ENCODE measurements around the gene CHD3.
"Not testable (repeated sequence)": the region's sequence is repeated elsewhere in the genome, so short reads cannot be mapped to it uniquely, and the experiment has no call there.

CHD3 gene

DNA sequence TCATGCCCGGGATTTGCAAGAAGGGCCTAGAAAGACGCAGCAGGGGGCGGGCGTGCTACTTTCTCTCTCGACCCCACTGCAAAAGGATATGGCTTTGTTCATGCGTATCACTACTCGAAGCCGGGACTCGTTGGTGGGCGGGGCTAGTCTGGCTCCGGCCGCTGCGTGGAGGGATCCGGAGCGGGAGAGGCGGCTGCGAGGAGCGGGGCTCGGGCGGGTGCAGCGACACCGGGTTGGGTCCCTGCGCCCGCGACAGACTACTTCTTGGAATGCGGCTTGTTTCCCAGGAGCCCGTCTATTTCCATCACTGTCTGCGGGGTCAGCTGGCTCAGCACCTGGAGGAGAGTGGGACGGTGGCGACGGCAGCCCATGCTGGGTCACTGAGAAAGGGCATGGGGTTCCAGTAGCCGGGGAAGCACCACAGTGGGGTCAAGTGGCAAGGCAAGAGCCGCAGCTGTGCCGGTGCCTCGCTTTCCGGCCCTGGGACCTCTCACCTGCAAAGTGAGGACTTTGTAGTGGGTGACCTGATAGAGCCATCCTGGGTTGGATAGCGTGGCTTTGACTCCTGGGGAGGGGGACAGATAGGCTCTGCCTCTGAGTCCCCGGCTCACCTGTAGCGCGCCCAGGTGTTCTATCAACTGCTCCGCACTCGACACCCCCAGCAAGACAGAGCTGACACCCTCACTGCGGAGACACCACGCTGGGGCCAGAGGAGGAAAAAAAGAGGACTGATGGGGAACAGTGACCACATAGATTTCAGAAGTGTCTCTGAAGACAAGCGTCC lies 34.4 kb downstream of the CHD3 start:
- no peak for DNase-seq (ENCODE audit: low read depth, low spot score)
- no peak overlapping the region for H3K27ac ChIP-seq

DNA sequence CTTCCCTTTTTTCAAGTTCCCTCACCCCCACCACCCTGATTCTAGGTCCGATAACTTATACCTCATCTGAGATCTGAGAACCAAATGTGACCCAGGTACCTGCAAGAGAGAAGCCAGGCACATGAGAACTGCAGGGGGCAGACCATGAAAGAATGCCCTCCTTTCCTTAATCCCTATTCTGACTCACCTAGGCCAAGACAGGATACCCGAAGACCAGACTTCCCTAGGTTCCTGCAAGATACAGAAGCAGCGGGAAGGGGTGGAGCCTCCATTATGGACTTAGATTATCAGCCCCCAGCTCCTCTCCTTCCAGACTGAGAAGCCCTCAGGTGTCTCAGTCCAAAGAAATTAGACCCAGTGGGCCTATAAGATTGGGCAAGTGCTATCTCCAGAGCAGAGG lies 39.0 kb downstream of the CHD3 start:
- H3K27ac ChIP-seq: no peak overlapping the region
- no peak for DNase-seq (ENCODE audit: low read depth, low spot score)

DNA sequence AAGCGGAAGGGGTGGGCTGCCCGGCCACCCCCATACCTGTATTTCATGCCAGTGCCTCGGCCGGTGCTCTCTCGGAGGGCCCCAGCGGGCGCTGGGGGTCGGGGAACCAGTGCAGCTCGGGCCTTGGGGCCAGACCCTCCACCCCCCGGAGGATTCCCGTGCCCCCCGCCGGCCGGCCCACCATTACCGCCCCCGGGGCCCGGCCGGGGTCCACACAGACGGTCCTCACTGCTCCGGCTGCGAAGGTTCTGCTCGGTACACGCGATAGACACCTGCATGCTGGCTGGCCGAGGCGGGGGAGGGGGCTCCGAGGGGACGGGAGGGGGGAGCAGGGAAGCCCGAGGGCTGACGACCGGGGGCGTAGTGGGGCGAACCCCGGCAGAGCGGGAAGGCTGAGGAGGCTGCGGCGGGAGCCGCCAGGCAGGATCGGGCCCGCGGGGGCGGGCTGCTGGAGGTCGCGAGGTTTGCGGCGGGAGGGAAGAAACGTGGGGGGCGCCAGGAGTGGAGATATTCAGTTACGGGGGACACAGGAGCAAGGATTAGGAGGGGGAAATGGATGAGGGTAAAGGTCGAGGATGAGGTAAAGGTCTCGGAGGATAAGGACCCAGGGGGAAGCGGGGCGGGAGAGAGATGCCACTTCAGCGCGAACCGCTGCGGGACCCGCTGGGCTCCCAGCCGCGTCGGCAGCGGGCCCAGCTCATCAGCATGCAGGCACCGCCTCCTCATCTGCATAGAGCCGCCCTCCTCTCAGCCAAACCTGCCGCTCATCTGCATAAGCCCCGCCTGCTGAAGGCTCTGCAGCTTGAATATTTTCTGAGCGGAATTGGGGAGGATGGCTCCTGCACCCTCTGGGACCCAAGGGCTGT lies 40.8 kb downstream of the CHD3 start, which contains the start of gene KCNAB3:
TSS of gene KCNAB3 (minus strand) at position 699 of the 866 bp plus-strand sequence. CDS start at position 278, 421 bp downstream.
- DNase-seq (ENCODE audit: low read depth, low spot score): no peak
- no peak within 1 kb of the TSS for H3K27ac ChIP-seq

DNA sequence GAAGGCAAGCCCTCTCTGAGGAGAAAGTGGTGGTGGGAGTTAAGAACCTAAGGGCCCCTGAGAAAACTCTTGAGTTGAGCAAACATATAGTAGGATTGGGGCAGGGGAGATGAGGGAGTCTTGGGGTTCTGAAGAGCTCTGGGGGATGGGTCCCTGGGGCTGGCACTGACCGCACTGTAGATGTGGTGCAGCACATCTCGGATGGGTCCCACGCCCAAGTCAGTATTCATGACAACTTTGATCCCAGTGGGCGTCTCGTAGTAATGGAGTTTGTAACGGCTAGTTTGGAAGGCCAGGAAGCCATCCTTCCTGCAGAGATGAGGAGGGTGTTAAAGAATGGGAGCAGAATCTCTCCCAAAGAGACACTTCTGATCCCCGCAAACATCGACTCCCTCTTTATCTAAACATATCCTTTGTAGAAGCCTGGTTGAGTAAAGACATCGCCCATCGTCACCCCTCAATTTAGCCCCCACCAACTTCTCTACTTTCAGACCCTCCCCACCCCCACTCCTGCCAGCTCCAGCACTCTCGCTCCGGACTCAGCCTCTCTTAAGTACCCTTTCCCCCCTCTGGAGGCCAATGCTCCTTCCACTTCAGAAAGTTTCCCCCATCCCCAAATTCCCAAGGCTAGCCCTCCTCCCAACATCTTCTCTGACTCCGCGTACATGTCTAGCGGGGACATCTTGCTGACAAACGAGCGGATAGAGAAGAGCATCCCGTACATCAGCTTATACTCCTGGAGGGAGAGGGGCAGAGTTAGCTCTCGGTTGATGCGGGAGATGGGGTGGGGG lies 42.4 kb downstream of the CHD3 start:
- DNase-seq (ENCODE audit: low read depth, low spot score): no peak

DNA sequence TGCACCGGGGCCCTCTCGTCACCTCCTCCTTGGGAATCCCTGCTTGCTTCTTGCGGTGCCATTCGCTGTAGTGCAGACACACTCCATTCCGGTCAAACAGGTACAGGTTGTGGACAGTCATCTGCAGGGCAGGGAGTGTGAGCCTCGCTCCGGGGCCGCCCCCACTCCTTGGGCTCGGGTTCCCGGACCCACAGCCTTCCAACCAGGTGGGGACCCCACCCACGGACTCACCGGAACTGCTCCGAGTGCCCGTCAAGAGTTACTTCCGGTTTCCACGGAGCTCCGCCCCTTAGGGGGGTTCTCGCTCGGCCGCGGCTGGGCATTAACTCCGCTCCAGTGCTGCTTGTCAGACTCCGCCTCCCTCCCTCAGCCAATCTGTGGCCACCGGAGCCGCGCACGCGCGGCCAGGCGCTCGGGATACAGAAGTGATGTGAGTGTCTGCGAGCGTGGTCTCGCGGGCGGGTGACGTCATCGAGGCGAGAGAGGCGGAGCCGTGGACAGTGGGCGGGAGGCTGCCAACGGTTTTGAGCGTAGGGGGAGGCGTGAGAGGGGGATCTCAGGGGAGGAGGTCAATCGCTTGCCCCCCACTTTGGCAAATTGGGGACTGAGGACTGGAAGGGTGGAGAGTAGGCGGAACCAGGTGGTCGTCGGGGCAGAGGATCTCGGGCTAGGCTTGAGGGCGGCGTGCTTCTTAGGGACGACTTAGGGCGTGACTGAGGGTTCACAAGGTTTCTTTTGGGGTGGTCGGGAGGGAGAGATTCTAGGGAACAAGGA lies 43.3 kb downstream of the CHD3 start, which contains the start of the genes CNTROB and TRAPPC1:
TSS of gene CNTROB (plus strand) at position 498 of the 774 bp plus-strand sequence. CDS start 874 bp downstream, outside the sequence.
TSS of gene TRAPPC1 (minus strand) at position 238 of the 774 bp plus-strand sequence. CDS start at position 121, 117 bp downstream.
- peak within 1 kb of the TSS; percentile 43 for H3K27ac ChIP-seq

More for the DNA sequence above, 42.4 kb downstream of the CHD3 start:
- H3K27ac ChIP-seq: peak overlapping the region; percentile 43

DNA sequence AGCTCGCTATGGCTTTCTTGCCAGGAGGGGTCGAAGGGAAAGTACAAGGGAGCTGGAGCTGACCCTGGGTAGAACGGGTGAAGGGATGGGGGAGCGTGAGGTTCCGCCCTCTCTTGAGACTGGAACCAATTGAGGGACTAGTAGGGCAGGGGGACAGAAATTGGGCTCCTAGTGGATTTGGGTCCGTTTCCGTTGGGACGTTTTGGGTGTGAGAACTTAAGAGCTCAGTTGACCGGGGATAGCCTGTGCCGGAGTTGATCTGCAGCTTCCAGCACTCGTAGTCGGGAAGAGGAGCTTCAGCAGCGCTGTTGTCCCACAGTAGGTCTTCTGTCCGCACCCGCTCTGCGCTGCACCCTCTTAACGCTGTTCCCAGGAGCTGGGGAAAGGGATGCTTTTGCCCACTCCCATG lies 43.9 kb downstream of the CHD3 start:
- DNase-seq (ENCODE audit: low read depth, low spot score): no peak
- peak overlapping the region; percentile 43 for H3K27ac ChIP-seq

More for the DNA sequence above, 43.3 kb downstream of the CHD3 start, which contains the start of the genes CNTROB and TRAPPC1:
- peak; percentile 92 for DNase-seq (ENCODE audit: low read depth, low spot score)

DNA sequence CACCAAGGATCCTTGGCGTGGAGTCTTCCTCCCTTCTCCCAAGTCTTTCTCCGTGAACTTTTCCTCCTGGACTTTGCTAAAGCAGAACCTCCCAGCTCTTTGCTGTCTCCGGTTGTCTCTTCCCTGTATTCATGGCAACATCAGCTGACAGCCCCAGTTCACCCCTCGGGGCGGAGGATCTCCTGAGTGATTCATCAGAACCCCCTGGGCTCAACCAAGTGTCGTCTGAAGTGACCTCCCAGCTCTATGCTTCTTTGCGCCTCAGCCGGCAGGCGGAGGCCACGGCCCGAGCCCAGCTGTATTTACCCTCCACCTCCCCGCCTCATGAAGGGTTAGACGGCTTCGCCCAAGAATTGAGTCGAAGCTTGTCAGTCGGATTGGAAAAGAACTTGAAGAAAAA lies 44.4 kb downstream of the CHD3 start:
- no peak for DNase-seq (ENCODE audit: low read depth, low spot score)
- no peak overlapping the region for H3K27ac ChIP-seq

DNA sequence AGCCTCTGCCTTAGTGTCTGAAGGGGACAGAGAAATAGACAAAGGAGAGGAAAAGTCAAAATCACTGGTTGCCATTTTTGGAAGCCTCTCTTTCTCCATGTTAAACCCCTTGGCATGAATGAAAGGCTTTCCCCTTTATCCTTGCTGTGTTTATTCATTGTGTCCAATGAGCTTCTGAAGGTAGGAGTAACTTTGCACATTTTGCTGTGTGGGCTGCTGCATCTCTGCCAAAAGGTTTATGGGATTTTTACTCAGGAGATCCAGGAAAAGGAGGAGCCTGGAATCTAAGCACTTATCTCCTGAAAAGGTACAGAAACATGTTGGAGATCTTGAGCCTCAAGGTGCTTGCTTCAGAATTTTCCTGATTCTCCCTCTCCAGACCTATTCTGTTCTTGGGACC lies 47.3 kb downstream of the CHD3 start:
- DNase-seq (ENCODE audit: low read depth, low spot score): no peak
- no peak overlapping the region for H3K27ac ChIP-seq

DNA sequence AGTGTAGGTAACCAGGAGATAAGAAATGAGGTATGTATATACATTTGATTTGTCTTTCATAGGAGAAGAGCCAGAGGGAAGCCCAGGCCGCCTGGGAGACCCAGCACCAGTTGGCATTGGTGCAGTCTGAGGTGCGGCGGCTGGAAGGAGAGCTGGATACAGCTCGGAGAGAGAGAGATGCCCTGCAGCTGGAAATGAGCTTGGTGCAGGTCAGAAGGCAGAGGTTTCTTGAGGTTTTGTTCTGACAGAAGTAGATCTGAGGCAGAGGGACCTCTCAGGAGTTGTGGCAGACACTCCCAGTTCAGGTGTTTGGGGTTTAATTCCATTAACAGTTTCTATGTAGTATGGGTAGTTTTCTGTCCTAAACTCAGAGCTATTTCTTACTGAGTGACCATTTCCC lies 51.4 kb downstream of the CHD3 start:
- no peak for DNase-seq (ENCODE audit: low read depth, low spot score)
- H3K27ac ChIP-seq: no peak overlapping the region

DNA sequence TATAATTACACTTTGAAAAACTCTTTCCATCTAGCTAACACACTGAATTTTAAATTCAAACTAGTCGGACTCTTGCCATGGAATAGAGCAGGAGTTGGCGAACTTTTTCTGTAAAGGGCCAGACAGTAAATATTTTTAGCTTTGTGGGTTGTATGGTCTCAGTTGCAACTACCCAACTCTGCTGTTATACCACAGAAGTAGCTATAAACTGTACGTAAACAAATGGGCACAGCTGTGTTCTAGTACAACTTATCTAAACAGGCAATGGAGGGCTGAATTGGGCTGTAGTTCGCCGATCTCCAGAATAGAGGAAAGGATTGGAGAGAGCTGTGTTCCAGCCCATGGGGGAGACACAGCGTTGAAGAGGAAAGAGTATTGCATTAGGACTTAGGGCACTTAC lies 52.2 kb downstream of the CHD3 start:
- no peak overlapping the region for H3K27ac ChIP-seq
- DNase-seq (ENCODE audit: low read depth, low spot score): no peak

DNA sequence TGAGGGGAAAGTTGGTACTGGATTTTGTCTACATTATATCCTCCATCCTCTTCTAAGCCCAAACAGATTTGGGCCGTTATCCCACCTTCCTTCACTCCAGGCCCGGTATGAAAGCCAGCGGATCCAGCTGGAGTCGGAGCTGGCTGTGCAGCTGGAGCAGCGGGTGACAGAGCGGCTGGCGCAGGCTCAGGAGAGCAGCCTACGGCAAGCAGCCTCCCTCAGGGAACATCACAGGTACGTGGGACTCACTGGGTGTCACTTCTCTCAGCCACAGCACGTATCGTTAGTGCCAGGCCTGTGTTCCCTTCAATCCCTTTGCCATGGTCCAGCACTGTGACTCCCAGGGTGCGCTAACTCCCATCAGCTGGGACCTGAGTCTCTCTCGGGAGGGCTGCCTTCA lies 54.7 kb downstream of the CHD3 start:
- H3K27ac ChIP-seq: no peak overlapping the region
- DNase-seq (ENCODE audit: low read depth, low spot score): no peak

DNA sequence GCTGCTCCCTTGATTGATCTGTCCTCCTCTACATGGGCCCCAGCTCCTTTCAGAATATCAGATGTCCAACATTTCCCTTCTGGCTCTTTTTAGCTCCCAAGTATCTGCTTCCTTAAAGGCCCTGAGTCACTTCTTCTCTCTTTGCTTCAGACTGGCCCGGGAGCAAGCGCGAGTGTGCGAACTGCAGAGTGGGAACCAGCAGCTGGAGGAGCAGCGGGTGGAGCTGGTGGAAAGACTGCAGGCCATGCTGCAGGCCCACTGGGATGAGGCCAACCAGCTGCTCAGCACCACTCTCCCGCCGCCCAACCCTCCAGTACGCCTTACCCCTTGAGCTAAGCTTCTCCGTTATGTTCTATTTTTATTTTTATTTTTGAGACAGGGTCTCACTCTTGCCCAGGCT lies 55.7 kb downstream of the CHD3 start:
- no peak for DNase-seq (ENCODE audit: low read depth, low spot score)
- no peak overlapping the region for H3K27ac ChIP-seq

DNA sequence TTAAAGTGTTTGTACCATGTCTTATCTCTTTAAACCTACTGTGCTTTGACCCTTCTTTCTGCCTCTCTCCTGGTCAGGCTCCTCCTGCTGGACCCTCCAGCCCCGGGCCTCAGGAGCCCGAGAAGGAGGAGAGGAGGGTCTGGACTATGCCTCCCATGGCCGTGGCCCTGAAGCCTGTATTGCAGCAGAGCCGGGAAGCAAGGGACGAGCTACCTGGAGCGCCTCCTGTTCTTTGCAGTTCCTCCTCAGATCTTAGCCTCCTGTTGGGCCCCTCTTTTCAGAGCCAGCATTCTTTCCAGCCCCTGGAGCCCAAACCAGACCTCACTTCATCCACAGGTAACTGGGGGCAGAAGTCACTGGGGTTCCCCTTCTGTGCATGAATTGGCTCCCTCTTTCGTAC lies 57.1 kb downstream of the CHD3 start:
- H3K27ac ChIP-seq: no peak overlapping the region
- DNase-seq (ENCODE audit: low read depth, low spot score): no peak

DNA sequence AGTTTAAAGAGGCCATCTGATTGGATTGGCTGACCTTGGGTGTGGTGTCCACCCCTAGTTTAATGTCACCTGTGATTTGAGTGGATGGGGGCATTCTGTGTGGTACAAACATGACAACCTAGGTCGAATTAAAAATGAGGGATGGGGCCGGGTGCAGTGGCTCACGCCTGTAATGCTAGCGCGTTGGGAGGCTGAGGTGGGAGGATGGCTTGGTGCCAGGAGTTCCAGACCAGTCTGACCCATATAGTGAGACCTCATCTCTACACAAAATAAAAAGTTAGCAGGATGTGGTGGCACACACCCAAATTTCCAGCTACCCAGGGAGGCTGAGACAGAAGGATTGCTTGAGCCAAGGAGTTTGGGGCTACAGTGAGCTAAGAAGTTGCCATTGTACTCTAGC lies 57.9 kb downstream of the CHD3 start:
- DNase-seq (ENCODE audit: low read depth, low spot score): no peak
- no peak overlapping the region for H3K27ac ChIP-seq

DNA sequence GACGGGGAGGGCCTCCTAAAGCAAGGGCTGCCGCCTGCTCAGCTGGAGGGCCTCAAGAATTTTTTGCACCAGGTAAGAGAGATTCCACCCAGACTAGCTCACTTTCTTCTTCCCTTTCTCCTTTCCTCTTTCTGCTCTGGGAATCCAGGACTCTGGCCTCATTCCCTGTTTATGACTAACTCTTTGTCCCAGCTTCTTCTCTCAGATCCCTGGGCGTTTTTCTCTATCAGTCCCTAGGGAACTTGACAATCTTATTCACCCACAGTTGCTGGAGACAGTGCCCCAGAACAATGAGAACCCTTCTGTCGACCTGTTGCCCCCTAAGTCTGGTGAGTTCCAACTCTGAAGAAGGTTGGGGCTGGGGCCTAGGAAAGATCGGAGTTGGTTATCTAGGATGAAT lies 59.1 kb downstream of the CHD3 start:
- DNase-seq (ENCODE audit: low read depth, low spot score): no peak
- H3K27ac ChIP-seq: no peak overlapping the region

DNA sequence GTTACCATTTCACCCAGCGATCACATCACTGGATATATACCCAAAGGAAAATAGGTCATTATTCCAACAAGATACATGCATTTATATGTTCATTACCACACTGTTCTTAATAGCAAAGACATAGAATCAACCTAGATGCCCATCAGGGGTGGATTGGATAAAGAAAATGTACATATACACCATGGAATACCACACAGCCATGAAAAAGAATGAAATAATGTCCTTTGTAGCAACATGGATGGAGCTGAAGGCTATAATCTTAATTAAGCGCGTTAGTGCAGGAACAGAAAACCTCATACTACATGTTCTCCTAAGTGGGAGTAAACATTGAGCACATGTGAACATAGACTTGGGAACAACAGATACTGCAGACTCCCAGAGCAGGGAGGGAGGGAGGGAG lies 62.0 kb downstream of the CHD3 start:
- H3K27ac ChIP-seq: no peak overlapping the region
- no peak for DNase-seq (ENCODE audit: low read depth, low spot score)

DNA sequence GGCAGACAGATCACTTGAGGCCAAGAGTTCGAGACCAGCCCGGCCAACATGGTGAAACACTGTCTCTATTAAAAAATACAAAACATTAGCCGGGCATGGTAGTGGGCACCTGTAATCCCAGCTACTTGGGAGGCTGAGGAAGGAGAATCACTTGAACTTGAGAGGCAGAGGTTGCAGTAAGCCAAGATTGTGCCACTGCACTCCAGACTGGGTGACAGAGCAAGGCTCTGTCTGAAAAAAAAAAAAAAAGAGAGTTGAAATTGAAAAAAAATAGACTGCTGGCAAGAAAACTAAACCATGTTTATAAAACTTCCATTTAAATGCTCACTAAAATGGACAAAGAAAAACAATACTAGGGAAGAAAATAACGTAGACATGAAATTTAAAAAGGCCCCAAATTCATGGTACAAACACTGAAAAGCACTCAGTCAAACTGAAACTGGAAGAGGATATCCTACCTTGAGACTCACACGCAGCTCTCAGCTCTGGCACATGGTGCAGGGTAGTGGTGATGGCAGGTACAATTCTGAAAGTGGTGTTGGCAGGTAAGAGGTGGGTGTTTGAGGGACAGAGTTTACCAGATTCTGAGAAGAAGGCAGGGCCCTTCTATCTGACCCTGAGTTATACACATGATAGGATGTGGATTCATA lies 62.7 kb downstream of the CHD3 start:
- DNase-seq (ENCODE audit: low read depth, low spot score): no peak
- H3K27ac ChIP-seq: no peak overlapping the region

DNA sequence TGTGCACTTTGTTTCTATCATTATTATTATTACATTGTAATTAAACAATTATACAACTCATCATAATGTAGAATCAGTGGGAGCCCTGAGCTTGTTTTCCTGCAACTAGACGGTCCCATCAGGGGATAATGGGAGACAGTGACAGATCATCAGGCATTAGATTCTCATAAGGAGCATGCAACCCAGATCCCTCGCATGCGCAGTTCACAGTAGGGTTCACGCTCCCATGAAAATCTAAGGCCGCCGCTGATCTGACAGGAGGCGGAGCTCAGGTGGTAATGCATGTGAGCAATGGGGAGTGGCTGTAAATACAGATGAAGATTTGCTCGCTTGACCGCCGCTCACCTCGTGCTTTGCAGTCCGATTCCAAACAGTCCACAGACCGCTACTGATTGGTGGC lies 64.7 kb downstream of the CHD3 start:
- not testable (repeated sequence) for H3K27ac ChIP-seq

More for the DNA sequence above, 64.7 kb downstream of the CHD3 start:
- not testable (repeated sequence) for DNase-seq (ENCODE audit: low read depth, low spot score)

Data from epithelial cell of prostate (primary cell).